K562 (cell line): ENCODE results near the gene ARL13B. TPM values are rescaled to one million over a fixed set of nuclear protein-coding genes. Genes with fewer than 3 reads are reported as not detected.
A peak's percentile ranks its signal among the peaks of the same experiment; 100 is the strongest.

Source experiments
- ARHGAP35 ChIP-seq: fragments of 450-650 bp; IDR thresholded peaks from 2 replicates; pipeline ENCODE4 v1.6.1; 2018; ENCODE audit not compliant: partially characterized antibody
- CREB3L1 ChIP-seq: fragments of 450-650 bp; IDR thresholded peaks from 2 replicates; pipeline ENCODE4 v1.6.1; 2014; ENCODE audit warnings: low read depth, mild to moderate bottlenecking, moderate library complexity, borderline replicate concordance
- DNMT1 ChIP-seq: fragments of 450-650 bp; IDR thresholded peaks from 2 replicates; pipeline ENCODE4 v1.6.1; 2016; ENCODE audit warnings: antibody characterized with exemption, mild to moderate bottlenecking
- GABPB1 ChIP-seq: sonication (generic); formaldehyde crosslinking; IDR thresholded peaks from 2 replicates; pipeline ENCODE4 v1.8.0; 2022; ENCODE audit warnings: mild to moderate bottlenecking, missing genetic modification reagents
- HDAC8 ChIP-seq: fragments of 450-650 bp; IDR thresholded peaks from 2 replicates; pipeline ENCODE4 v1.6.1; 2016; ENCODE audit warnings: mild to moderate bottlenecking, missing genetic modification characterization, moderate library complexity, missing compliant biosample characterization
- HMGN3 ChIP-seq: IDR thresholded peaks from 2 replicates; pipeline ENCODE4 v1.6.1; 2011; ENCODE audit warnings: borderline replicate concordance, low read depth, mild to moderate bottlenecking, mixed read lengths, low read length; ENCODE audit not compliant: insufficient read length; ENCODE audit errors: extremely low read depth
- NFIX ChIP-seq: fragments of 250-450 bp; sonication (Bioruptor Pico); IDR thresholded peaks from 2 replicates; pipeline ENCODE4 v1.4.0; 2020; ENCODE audit warnings: low read depth, mild to moderate bottlenecking, moderate library complexity
- NR1H2 ChIP-seq: sonication (generic); formaldehyde crosslinking; IDR thresholded peaks from 2 replicates; pipeline ENCODE4 v1.4.0; 2020; ENCODE audit warnings: mild to moderate bottlenecking, missing genetic modification reagents
- POLR2AphosphoS5 ChIP-seq: IDR thresholded peaks from 2 replicates; pipeline ENCODE4 v1.6.1; 2011; ENCODE audit warnings: mild to moderate bottlenecking, low read depth, low read length, moderate library complexity; ENCODE audit not compliant: control insufficient read depth, insufficient read depth
- UBTF ChIP-seq, 2 experiments: IDR thresholded peaks; 2 replicates each; pipeline ENCODE4 v1.6.1; 2012; ENCODE audit warnings: improper control_type of control experiment in 2 of 2, low read depth in 2 of 2, low read length in 2 of 2, borderline replicate concordance in 1 of 2
- ZBTB26 ChIP-seq: fragments of 450-650 bp; formaldehyde crosslinking; IDR thresholded peaks from 2 replicates; pipeline ENCODE4 v1.4.0; 2022; ENCODE audit warnings: missing genetic modification characterization
- ZHX1 ChIP-seq: fragments of 150-350 bp; conservative IDR thresholded peaks from 2 replicates; pipeline ENCODE4 v1.6.1; 2014; ENCODE audit warnings: low read length
- polyA plus RNA-seq, 8 experiments: library from polyadenylated mRNA; depleted of rRNA in 4 of 8; stranded (reverse) in 5 of 8; unstranded in 3 of 8; fragments of >200 nt; fragmentation: Nextera tagmentation in 2 of 8; fragmentation: Illumina TruSeq in 1 of 8; extraction: Ambion mirVana in 2 of 8; extraction: Trizol in 1 of 8; gene quantifications; 2 replicates each; pipeline versions ENCODE4 v1.2.1 to v1.2.3, GENCODE V29; 2011 to 2014; ENCODE audit warnings: inconsistent platforms in 1 of 8, missing spikeins in 1 of 8
- total RNA-seq, 7 experiments: library from RNA; depleted of rRNA in 6 of 7; stranded (reverse); fragments of >200 nt in 6 of 7; fragmentation: Illumina TruSeq in 2 of 7; extraction: Trizol in 2 of 7; gene quantifications; 2 replicates each; pipeline versions ENCODE4 v1.2.1 to v1.2.3, GENCODE V29; 2011 to 2021; ENCODE audit warnings: low replicate concordance in 1 of 7
- TF ChIP-seq, protein P1 (sequence below): fragments of 250-450 bp; sonication (Bioruptor Pico); IDR thresholded peaks from 2 replicates; pipeline ENCODE4 v1.4.0; 2020; ENCODE audit warnings: mild to moderate bottlenecking, moderate library complexity

The ARL13B gene
- total and polyA plus RNA-seq, 9 of the 15 experiments (the other 6 are each of a cell fraction or from before 2014, with no cell fraction given): 4.1 to 16.9 (median 12.2) TPM

- TF ChIP-seq UBTF (IDR thresholded peaks at IDR 0.05; ENCODE audit: borderline replicate concordance in 1 of 2, low read depth in 2 of 2, low read length in 2 of 2) (peak in 1 of 2 experiments; percentile 52; a peak in 1 of 4 replicates), NFIX (CRISPR knock-in tag) (no peak), ARHGAP35 (peak; percentile 88), GABPB1 (CRISPR knock-in tag) (peak; percentile 70; the same call in 1 of the 2 replicates), HDAC8 (no peak), DNMT1 (no peak), HMGN3 (no peak), ZBTB26 (CRISPR knock-in tag) (no peak), CREB3L1 (peak; percentile 90), NR1H2 (CRISPR knock-in tag) (no peak), POLR2AphosphoS5 (0 out of 2 replicates have a peak, but pooled peaks have one; percentile 31), ZHX1 (peak; percentile 26; the same call in 1 of the 2 replicates)
- TF ChIP-seq, protein P1, sequence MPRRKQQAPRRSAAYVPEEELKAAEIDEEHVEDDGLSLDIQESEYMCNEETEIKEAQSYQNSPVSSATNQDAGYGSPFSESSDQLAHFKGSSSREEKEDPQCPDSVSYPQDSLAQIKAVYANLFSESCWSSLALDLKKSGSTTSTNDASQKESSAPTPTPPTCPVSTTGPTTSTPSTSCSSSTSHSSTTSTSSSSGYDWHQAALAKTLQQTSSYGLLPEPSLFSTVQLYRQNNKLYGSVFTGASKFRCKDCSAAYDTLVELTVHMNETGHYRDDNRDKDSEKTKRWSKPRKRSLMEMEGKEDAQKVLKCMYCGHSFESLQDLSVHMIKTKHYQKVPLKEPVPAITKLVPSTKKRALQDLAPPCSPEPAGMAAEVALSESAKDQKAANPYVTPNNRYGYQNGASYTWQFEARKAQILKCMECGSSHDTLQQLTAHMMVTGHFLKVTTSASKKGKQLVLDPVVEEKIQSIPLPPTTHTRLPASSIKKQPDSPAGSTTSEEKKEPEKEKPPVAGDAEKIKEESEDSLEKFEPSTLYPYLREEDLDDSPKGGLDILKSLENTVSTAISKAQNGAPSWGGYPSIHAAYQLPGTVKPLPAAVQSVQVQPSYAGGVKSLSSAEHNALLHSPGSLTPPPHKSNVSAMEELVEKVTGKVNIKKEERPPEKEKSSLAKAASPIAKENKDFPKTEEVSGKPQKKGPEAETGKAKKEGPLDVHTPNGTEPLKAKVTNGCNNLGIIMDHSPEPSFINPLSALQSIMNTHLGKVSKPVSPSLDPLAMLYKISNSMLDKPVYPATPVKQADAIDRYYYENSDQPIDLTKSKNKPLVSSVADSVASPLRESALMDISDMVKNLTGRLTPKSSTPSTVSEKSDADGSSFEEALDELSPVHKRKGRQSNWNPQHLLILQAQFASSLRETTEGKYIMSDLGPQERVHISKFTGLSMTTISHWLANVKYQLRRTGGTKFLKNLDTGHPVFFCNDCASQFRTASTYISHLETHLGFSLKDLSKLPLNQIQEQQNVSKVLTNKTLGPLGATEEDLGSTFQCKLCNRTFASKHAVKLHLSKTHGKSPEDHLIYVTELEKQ (CRISPR knock-in tag): no peak
These were observed 82.8 kb downstream of the ARL13B start, which contains the start of the genes DHFR2 and NSUN3 (continued) for GRCh38 chr3:94062513-94063404.
